Measurements from ENCODE around the gene KRTAP1-4. TPM values are rescaled to one million over a fixed set of nuclear protein-coding genes. Genes with fewer than 3 reads are reported as not detected.
"Not testable (repeated sequence)": the region's sequence is repeated elsewhere in the genome, so short reads cannot be mapped to it uniquely, and the experiment has no call there.

The KRTAP1-4 gene
- polyA plus RNA-seq = not detected

GRCh38 chr17:41029633-41030245, at the start of gene KRTAP1-4:
Gene KRTAP1-4, minus strand, starts transcription at chr17:41030195. Its CDS starts 117 bp downstream, at chr17:41030078.
- H3K36me3 Mint-ChIP-seq = no peaks in the 10 kb centered on the region
- H3K27ac Mint-ChIP-seq = no peak within 1 kb of the TSS
- no peaks in the 10 kb centered on the region for H3K4me1 Mint-ChIP-seq
- peaks cover 1 to 9% (median 2%) of the 10 kb centered on the region in 3 donors for H3K27me3 Mint-ChIP-seq (ENCODE audit: low read depth in 3 of 3)
- H3K4me3 Mint-ChIP-seq = no peak within 1 kb of the TSS
- no peaks in the 10 kb centered on the region for H3K9me3 Mint-ChIP-seq
- no peak for DNase-seq

GRCh38 chr17:41076788-41077187, 46.8 kb upstream of the KRTAP1-4 start:
- Mint-ChIP-seq H3K27me3 (ENCODE audit: low read depth in 3 of 3) (peaks cover 2 to 5% (median 2%) of the 10 kb centered on the region in 3 donors), H3K4me3 (no peak overlapping the region), H3K9me3 (no peaks in the 10 kb centered on the region), H3K36me3 (no peaks in the 10 kb centered on the region), H3K27ac (no peak overlapping the region), H3K4me1 (no peaks in the 10 kb centered on the region)
- DNase-seq = no peak

GRCh38 chr17:41073676-41074075, 43.7 kb upstream of the KRTAP1-4 start:
- Mint-ChIP-seq H3K36me3 (no peaks in the 10 kb centered on the region), H3K9me3 (no peaks in the 10 kb centered on the region), H3K4me3 (no peak overlapping the region), H3K27ac (no peak overlapping the region), H3K4me1 (peaks cover 0 to 2% of the 10 kb centered on the region in 2 donors), H3K27me3 (ENCODE audit: low read depth in 3 of 3) (peaks cover 2 to 4% (median 2%) of the 10 kb centered on the region in 3 donors)
- DNase-seq = no peak

GRCh38 chr17:41071606-41072360, 41.8 kb upstream of the KRTAP1-4 start:
- Mint-ChIP-seq H3K27me3 (ENCODE audit: low read depth in 3 of 3) (peaks cover 0 to 4% (median 2%) of the 10 kb centered on the region in 3 donors), H3K4me3 (no peak overlapping the region), H3K4me1 (peaks cover 0 to 2% of the 10 kb centered on the region in 2 donors), H3K27ac (no peak overlapping the region), H3K9me3 (peaks cover 0 to 1% (median 0%) of the 10 kb centered on the region in 6 donors), H3K36me3 (no peaks in the 10 kb centered on the region)
- DNase-seq = no peak

GRCh38 chr17:41069031-41069430, 39.0 kb upstream of the KRTAP1-4 start:
- Mint-ChIP-seq H3K4me3 (no peak overlapping the region), H3K9me3 (peaks cover 0 to 1% (median 0%) of the 10 kb centered on the region in 6 donors), H3K36me3 (no peaks in the 10 kb centered on the region), H3K4me1 (peaks cover 0 to 2% of the 10 kb centered on the region in 2 donors), H3K27me3 (ENCODE audit: low read depth in 3 of 3) (peaks cover 0 to 2% (median 0%) of the 10 kb centered on the region in 3 donors), H3K27ac (no peak overlapping the region)
- DNase-seq = no peak

GRCh38 chr17:41067281-41067680, 37.3 kb upstream of the KRTAP1-4 start:
- Mint-ChIP-seq H3K36me3 (no peaks in the 10 kb centered on the region), H3K4me1 (peaks cover 0 to 2% of the 10 kb centered on the region in 2 donors), H3K9me3 (peaks cover 0 to 1% (median 0%) of the 10 kb centered on the region in 6 donors), H3K4me3 (no peak overlapping the region), H3K27ac (no peak overlapping the region), H3K27me3 (ENCODE audit: low read depth in 3 of 3) (peaks cover 0 to 6% (median 2%) of the 10 kb centered on the region in 3 donors)
- no peak for DNase-seq

GRCh38 chr17:41065829-41066624, 36.0 kb upstream of the KRTAP1-4 start, which contains the start of gene KRTAP2-4:
Gene KRTAP2-4, minus strand, starts transcription at chr17:41065879. Its CDS starts 34 bp downstream, at chr17:41065845.
- peaks cover 0 to 1% (median 0%) of the 10 kb centered on the region in 6 donors for H3K9me3 Mint-ChIP-seq
- no peak within 1 kb of the TSS for H3K4me3 Mint-ChIP-seq
- no peak for DNase-seq
- H3K27ac Mint-ChIP-seq = no peak within 1 kb of the TSS
- peaks cover 0 to 2% of the 10 kb centered on the region in 2 donors for H3K4me1 Mint-ChIP-seq
- no peaks in the 10 kb centered on the region for H3K36me3 Mint-ChIP-seq
- peaks cover 0 to 12% (median 2%) of the 10 kb centered on the region in 3 donors for H3K27me3 Mint-ChIP-seq (ENCODE audit: low read depth in 3 of 3)

GRCh38 chr17:41065016-41065689, 35.2 kb upstream of the KRTAP1-4 start:
- H3K9me3 Mint-ChIP-seq, H3K4me3 Mint-ChIP-seq: not testable (repeated sequence)

GRCh38 chr17:41064301-41064700, 34.3 kb upstream of the KRTAP1-4 start:
- no peak overlapping the region for H3K27ac Mint-ChIP-seq
- H3K9me3 Mint-ChIP-seq = peaks cover 0 to 4% (median 0%) of the 10 kb centered on the region in 6 donors

More at GRCh38 chr17:41065016-41065689, 35.2 kb upstream of the KRTAP1-4 start:
- not testable (repeated sequence) for H3K27ac Mint-ChIP-seq, H3K4me1 Mint-ChIP-seq, H3K36me3 Mint-ChIP-seq, DNase-seq
- H3K27me3 Mint-ChIP-seq (ENCODE audit: low read depth in 3 of 3) = peaks cover 0 to 14% (median 4%) of the 10 kb centered on the region in 3 donors

GRCh38 chr17:41063449-41063848, 33.5 kb upstream of the KRTAP1-4 start:
- Mint-ChIP-seq H3K9me3 (peaks cover 0 to 5% (median 0%) of the 10 kb centered on the region in 6 donors), H3K4me1 (no peaks in the 10 kb centered on the region), H3K36me3 (no peaks in the 10 kb centered on the region), H3K4me3 (no peak overlapping the region), H3K27ac (no peak overlapping the region), H3K27me3 (ENCODE audit: low read depth in 3 of 3) (peaks cover 2 to 14% (median 4%) of the 10 kb centered on the region in 3 donors)
- no peak for DNase-seq

More at GRCh38 chr17:41064301-41064700, 34.3 kb upstream of the KRTAP1-4 start:
- no peak overlapping the region for H3K4me3 Mint-ChIP-seq
- H3K27me3 Mint-ChIP-seq (ENCODE audit: low read depth in 3 of 3) = peaks cover 2 to 14% (median 4%) of the 10 kb centered on the region in 3 donors
- no peak for DNase-seq
- H3K36me3 Mint-ChIP-seq = no peaks in the 10 kb centered on the region
- peaks cover 0 to 2% of the 10 kb centered on the region in 2 donors for H3K4me1 Mint-ChIP-seq

GRCh38 chr17:41061964-41062363, 32.0 kb upstream of the KRTAP1-4 start:
- no peak overlapping the region for H3K27ac Mint-ChIP-seq

GRCh38 chr17:41060052-41060604, 30.1 kb upstream of the KRTAP1-4 start, which contains the start of gene KRTAP2-3:
Gene KRTAP2-3, minus strand, starts transcription at chr17:41060114. Its CDS starts 64 bp downstream, at chr17:41060050.
- H3K4me1 Mint-ChIP-seq = no peaks in the 10 kb centered on the region
- peaks cover 2 to 14% (median 4%) of the 10 kb centered on the region in 3 donors for H3K27me3 Mint-ChIP-seq (ENCODE audit: low read depth in 3 of 3)
- H3K27ac Mint-ChIP-seq = no peak within 1 kb of the TSS
- no peaks in the 10 kb centered on the region for H3K36me3 Mint-ChIP-seq
- H3K4me3 Mint-ChIP-seq = no peak within 1 kb of the TSS
- peaks cover 0 to 3% (median 0%) of the 10 kb centered on the region in 6 donors for H3K9me3 Mint-ChIP-seq
- DNase-seq = no peak

More at GRCh38 chr17:41061964-41062363, 32.0 kb upstream of the KRTAP1-4 start:
- Mint-ChIP-seq H3K36me3 (no peaks in the 10 kb centered on the region), H3K9me3 (peaks cover 0 to 3% (median 0%) of the 10 kb centered on the region in 6 donors), H3K27me3 (ENCODE audit: low read depth in 3 of 3) (peaks cover 2 to 14% (median 4%) of the 10 kb centered on the region in 3 donors), H3K4me3 (no peak overlapping the region), H3K4me1 (no peaks in the 10 kb centered on the region)
- DNase-seq = no peak

Data from immature natural killer cell (primary cell).